Mesothelial cell of epicardium (in vitro differentiated cells): ENCODE data around the gene RANBP6. TPM values are rescaled to one million over a fixed set of nuclear protein-coding genes. Genes with fewer than 3 reads are reported as not detected.
A peak's percentile ranks its signal among the peaks of the same experiment; 100 is the strongest.

Source experiments
- DNase-seq, 2 experiments: peaks; one replicate each; pipeline ENCODE4 v3.0.0; 2021; ENCODE audit warnings: low spot score in 2 of 2; ENCODE audit not compliant: unreplicated experiment in 2 of 2
- H3K27ac Mint-ChIP-seq: 2 replicates; pipeline ENCODE4 v1.8.0; 2021; ENCODE audit warnings: mixed read lengths
- H3K27me3 Mint-ChIP-seq: 2 replicates; pipeline ENCODE4 v1.8.0; 2021; ENCODE audit warnings: low read depth, mixed read lengths
- H3K36me3 Mint-ChIP-seq: 2 replicates; pipeline ENCODE4 v1.8.0; 2021; ENCODE audit warnings: mixed read lengths
- H3K4me1 Mint-ChIP-seq: 2 replicates; pipeline ENCODE4 v1.8.0; 2021; ENCODE audit warnings: mixed read lengths
- H3K4me3 Mint-ChIP-seq: 2 replicates; pipeline ENCODE4 v1.8.0; 2021; ENCODE audit warnings: mild to moderate bottlenecking, moderate library complexity, mixed read lengths
- H3K9me3 Mint-ChIP-seq: 2 replicates; pipeline ENCODE4 v1.8.0; 2021; ENCODE audit warnings: mixed read lengths
- total RNA-seq: library from RNA; stranded (reverse); gene quantifications from 3 replicates; pipeline ENCODE4 v1.2.1, GENCODE V29; 2021
- TF ChIP-seq, protein P1 (sequence below): fragments of 200-600 bp; sonication (generic); IDR thresholded peaks from one replicate; pipeline ENCODE4 v1.5.0; 2021; ENCODE audit warnings: antibody characterized with exemption; ENCODE audit not compliant: unreplicated experiment

RANBP6 gene
- total RNA-seq, 1 donor from 2014 or later: 22.0 TPM

DNA sequence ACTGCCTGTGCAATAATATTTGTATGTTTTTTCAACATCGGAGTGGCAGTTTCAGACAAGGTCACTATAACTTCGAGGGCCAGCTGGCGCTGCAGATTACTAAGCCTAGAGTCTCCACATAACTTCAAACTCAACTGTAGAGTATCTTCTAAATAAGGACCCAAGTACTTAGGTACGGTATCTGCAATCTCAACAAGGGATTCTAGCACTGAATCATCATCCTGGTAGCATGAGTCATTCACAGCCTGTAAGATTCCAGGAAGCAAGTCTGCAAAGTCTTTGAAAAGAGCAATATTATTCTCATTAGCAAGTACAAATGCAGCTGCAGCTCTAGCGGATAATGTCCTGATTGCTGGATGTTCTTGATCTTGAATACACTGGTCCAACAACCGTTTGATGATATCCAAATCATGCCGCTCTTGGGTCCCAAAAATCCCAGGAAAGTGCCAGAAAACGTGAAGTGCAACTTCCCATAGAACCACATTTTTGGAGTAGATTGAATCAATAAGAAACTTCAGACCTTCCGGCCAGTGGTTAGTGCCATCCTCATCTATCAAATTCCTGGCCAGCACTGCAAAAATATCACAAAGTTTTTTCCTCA, 654 bp downstream of the RANBP6 start:
- peaks cover 24% of the 10 kb centered on the region for H3K36me3 Mint-ChIP-seq
- no peaks in the 10 kb centered on the region for H3K27me3 Mint-ChIP-seq
- H3K9me3 Mint-ChIP-seq: no peaks in the 10 kb centered on the region
- DNase-seq: no peak
- peaks cover 40% of the 10 kb centered on the region for H3K4me1 Mint-ChIP-seq
- H3K4me3 Mint-ChIP-seq: peak overlapping the region; percentile 97
- peak overlapping the region; percentile 97 for H3K27ac Mint-ChIP-seq
- TF ChIP-seq, protein P1, sequence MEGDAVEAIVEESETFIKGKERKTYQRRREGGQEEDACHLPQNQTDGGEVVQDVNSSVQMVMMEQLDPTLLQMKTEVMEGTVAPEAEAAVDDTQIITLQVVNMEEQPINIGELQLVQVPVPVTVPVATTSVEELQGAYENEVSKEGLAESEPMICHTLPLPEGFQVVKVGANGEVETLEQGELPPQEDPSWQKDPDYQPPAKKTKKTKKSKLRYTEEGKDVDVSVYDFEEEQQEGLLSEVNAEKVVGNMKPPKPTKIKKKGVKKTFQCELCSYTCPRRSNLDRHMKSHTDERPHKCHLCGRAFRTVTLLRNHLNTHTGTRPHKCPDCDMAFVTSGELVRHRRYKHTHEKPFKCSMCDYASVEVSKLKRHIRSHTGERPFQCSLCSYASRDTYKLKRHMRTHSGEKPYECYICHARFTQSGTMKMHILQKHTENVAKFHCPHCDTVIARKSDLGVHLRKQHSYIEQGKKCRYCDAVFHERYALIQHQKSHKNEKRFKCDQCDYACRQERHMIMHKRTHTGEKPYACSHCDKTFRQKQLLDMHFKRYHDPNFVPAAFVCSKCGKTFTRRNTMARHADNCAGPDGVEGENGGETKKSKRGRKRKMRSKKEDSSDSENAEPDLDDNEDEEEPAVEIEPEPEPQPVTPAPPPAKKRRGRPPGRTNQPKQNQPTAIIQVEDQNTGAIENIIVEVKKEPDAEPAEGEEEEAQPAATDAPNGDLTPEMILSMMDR: no peak

- Mint-ChIP-seq H3K4me1 (peaks cover 50% of the 10 kb centered on the region), H3K36me3 (peaks cover 16% of the 10 kb centered on the region)
Observed at GRCh38 chr9:6008169-6008979, 7.0 kb downstream of the RANBP6 start.

GRCh38 chr9:6007770-6008168, 7.7 kb downstream of the RANBP6 start:
- peak overlapping the region; percentile 81 for H3K4me3 Mint-ChIP-seq
- H3K27ac Mint-ChIP-seq: peak overlapping the region; percentile 95

More at GRCh38 chr9:6008169-6008979, 7.0 kb downstream of the RANBP6 start:
- Mint-ChIP-seq H3K27ac (peak overlapping the region; percentile 96), H3K27me3 (no peaks in the 10 kb centered on the region), H3K4me3 (peak overlapping the region; percentile 73), H3K9me3 (no peaks in the 10 kb centered on the region)
- peak; percentile 86 to 89 for DNase-seq
- TF ChIP-seq, protein P1: no peak

DNA sequence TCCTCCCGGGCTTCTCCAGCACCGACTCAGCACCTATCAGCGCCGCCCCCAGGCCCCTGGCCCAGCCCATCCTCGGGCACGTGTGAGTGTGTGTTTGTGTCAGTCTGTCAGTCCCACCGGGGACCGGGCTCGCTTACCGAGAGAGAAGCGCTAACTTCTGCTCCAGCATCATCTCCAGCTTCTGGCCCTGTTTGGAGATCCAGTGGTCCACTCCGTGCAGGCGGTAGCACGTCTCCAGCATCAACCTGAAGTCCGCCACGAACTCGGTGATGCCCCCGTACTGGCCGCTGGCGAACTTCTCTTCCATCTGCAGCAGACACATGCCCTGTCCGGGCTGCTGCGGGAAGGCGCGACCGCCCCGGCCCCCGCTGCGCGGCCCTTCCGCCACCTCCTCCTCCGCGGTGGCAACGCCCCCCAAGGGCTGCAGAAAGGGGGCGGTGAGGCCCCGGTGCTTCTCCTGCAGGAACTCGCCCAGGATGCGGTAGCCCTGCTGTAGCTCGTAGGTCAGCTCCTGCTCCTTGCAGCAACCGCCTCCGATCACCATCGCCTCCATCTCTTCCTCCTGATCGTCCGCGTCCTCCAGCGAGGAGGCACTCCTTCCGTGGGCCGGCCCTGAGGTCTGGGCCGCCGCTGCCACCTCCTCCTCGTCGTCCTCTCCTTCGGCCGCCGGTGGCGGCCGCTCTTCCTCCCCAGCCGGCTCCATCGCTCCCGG, 8.2 kb downstream of the RANBP6 start:
- Mint-ChIP-seq H3K4me3 (peak overlapping the region; percentile 81), H3K4me1 (peaks cover 40% of the 10 kb centered on the region), H3K36me3 (peaks cover 6% of the 10 kb centered on the region)

More at GRCh38 chr9:6007770-6008168, 7.7 kb downstream of the RANBP6 start:
- no peaks in the 10 kb centered on the region for H3K9me3 Mint-ChIP-seq
- TF ChIP-seq, protein P1: no peak
- peaks cover 10% of the 10 kb centered on the region for H3K36me3 Mint-ChIP-seq
- H3K27me3 Mint-ChIP-seq: no peaks in the 10 kb centered on the region
- peak; percentile 81 to 86 for DNase-seq
- peaks cover 44% of the 10 kb centered on the region for H3K4me1 Mint-ChIP-seq

GRCh38 chr9:6006749-6007057, 8.7 kb downstream of the RANBP6 start:
- DNase-seq: no peak
- peak overlapping the region; percentile 95 for H3K27ac Mint-ChIP-seq
- peak overlapping the region; percentile 81 for H3K4me3 Mint-ChIP-seq

More for the DNA sequence above, 8.2 kb downstream of the RANBP6 start:
- H3K27me3 Mint-ChIP-seq: no peaks in the 10 kb centered on the region
- H3K27ac Mint-ChIP-seq: peak overlapping the region; percentile 95
- peak; percentile 68 to 84 for DNase-seq
- H3K9me3 Mint-ChIP-seq: no peaks in the 10 kb centered on the region
- TF ChIP-seq, protein P1: no peak

More at GRCh38 chr9:6006749-6007057, 8.7 kb downstream of the RANBP6 start:
- Mint-ChIP-seq H3K36me3 (peaks cover 5% of the 10 kb centered on the region), H3K27me3 (no peaks in the 10 kb centered on the region), H3K4me1 (peaks cover 36% of the 10 kb centered on the region), H3K9me3 (no peaks in the 10 kb centered on the region)
- TF ChIP-seq, protein P1: no peak
